Mucosa of descending colon (tissue), 3 donors: Measurements from ENCODE around the gene SLC36A3. TPM values are rescaled to one million over a fixed set of nuclear protein-coding genes. Genes with fewer than 3 reads are reported as not detected.

ENCODE experiments used
- ATAC-seq: fragments of 200-7000 bp; cut with Tn5 transposase; one replicate; pipeline ENCODE4 v1.9.1; 2020; ENCODE audit warnings: mild to moderate bottlenecking, moderate library complexity
- DNase-seq, 3 donors: peaks; one replicate each; pipeline ENCODE4 v3.0.0-alpha.2; 2020
- H3K36me3 ChIP-seq: fragments of 200-600 bp; one replicate; pipeline ENCODE4 v1.8.0; 2021; ENCODE audit warnings: low read depth, mild to moderate bottlenecking
- H3K4me1 ChIP-seq: fragments of 200-600 bp; one replicate; pipeline ENCODE4 v1.8.0; 2021; ENCODE audit warnings: low read depth, mild to moderate bottlenecking
- H3K4me3 ChIP-seq: fragments of 200-600 bp; one replicate; pipeline ENCODE4 v1.8.0; 2021; ENCODE audit warnings: mild to moderate bottlenecking
- H3K9me3 ChIP-seq: fragments of 200-600 bp; one replicate; pipeline ENCODE4 v1.8.0; 2021; ENCODE audit warnings: mild to moderate bottlenecking
- CTCF ChIP-seq: fragments of 200-600 bp; IDR thresholded peaks from one replicate; pipeline ENCODE4 v1.8.0; 2022; ENCODE audit warnings: antibody characterized with exemption, mild to moderate bottlenecking
- intact Hi-C, 2 donors: fragments of 100-400 bp; cut with DNase I in 1 of 2; cut with micrococcal nuclease in 1 of 2; formaldehyde crosslinking; loops; one replicate each; pipeline versions ENCODE4 v1.11.0 to v1.11.1; 2022; cut with DNase I, micrococcal nuclease
- total RNA-seq, 3 donors: library from RNA; stranded (reverse); fragmentation: NEBNext Ultra II Directional in 2 of 3; extraction: Animal tissue kit (Norgen Biotek cat#: 25700) in 2 of 3; gene quantifications; one replicate each; pipeline versions ENCODE4 v1.2.1 to v1.2.4, GENCODE V29; 2021 to 2023
- donor health status: DM: no; HTN: no; CAD: no; lungs with moderate emphysema.
- donor health status: DM: no; HTN: no; CAD: no.
- donor health status: DM: no; HTN: yes; CAD: no.

Gene SLC36A3
- total RNA-seq, 3 donors from 2014 or later, result not detected

GRCh38 chr5:151327585-151327984 is 24.0 kb upstream of the SLC36A3 start:
- Histone ChIP-seq H3K4me3 (no peak overlapping the region), H3K36me3 (no peaks in the 10 kb centered on the region), H3K9me3 (no peaks in the 10 kb centered on the region), H3K4me1 (no peaks in the 10 kb centered on the region)
- intact Hi-C loops, result no loop called here
- no peak for DNase-seq
- TF ChIP-seq CTCF, result no peak
- ATAC-seq, result no peak

- intact Hi-C loops, result no loop called here
- no peak for TF ChIP-seq CTCF
- ATAC-seq, result no peak
- H3K4me3 ChIP-seq, result no peak overlapping the region
- H3K4me1 ChIP-seq, result no peaks in the 10 kb centered on the region
- no peaks in the 10 kb centered on the region for H3K36me3 ChIP-seq
- no peaks in the 10 kb centered on the region for H3K9me3 ChIP-seq
- no peak for DNase-seq
These were observed 22.7 kb upstream of the SLC36A3 start for GRCh38 chr5:151326266-151326665.

GRCh38 chr5:151320481-151320880 is 16.9 kb upstream of the SLC36A3 start:
- no peak for DNase-seq
- no peak for ATAC-seq

GRCh38 chr5:151318850-151319732 is 15.5 kb upstream of the SLC36A3 start:
- Histone ChIP-seq H3K9me3 (no peaks in the 10 kb centered on the region), H3K36me3 (no peaks in the 10 kb centered on the region), H3K4me3 (no peak overlapping the region), H3K4me1 (no peaks in the 10 kb centered on the region)
- DNase-seq, result peak in 1 of 3 donors; percentile 3
- no peak for TF ChIP-seq CTCF
- peak; percentile 27 for ATAC-seq
- intact Hi-C loops, result no loop called here

More at GRCh38 chr5:151320481-151320880, 16.9 kb upstream of the SLC36A3 start:
- no peaks in the 10 kb centered on the region for H3K36me3 ChIP-seq
- no peak for TF ChIP-seq CTCF
- intact Hi-C loops, result no loop called here
- H3K4me1 ChIP-seq, result no peaks in the 10 kb centered on the region
- no peaks in the 10 kb centered on the region for H3K9me3 ChIP-seq
- no peak overlapping the region for H3K4me3 ChIP-seq

- no peak for DNase-seq
- intact Hi-C loops, result no loop called here
These were observed 14.3 kb upstream of the SLC36A3 start for GRCh38 chr5:151317871-151318270.

More at GRCh38 chr5:151317871-151318270, 14.3 kb upstream of the SLC36A3 start:
- TF ChIP-seq CTCF, result no peak
- no peak for ATAC-seq
- Histone ChIP-seq H3K9me3 (no peaks in the 10 kb centered on the region), H3K4me1 (no peaks in the 10 kb centered on the region), H3K36me3 (no peaks in the 10 kb centered on the region), H3K4me3 (no peak overlapping the region)
